ENCODE measurements around the gene PRDM5. TPM values are rescaled to one million over a fixed set of nuclear protein-coding genes. Genes with fewer than 3 reads are reported as not detected.

The PRDM5 gene
- total RNA-seq, 1 donor from 2014 or later = 16.6 TPM

- no peak for TF ChIP-seq CTCF (IDR thresholded peaks at IDR 0.05; ENCODE audit: partially characterized antibody, unreplicated experiment)
- H3K4me1 Mint-ChIP-seq (ENCODE audit: low read depth, unreplicated experiment) = peaks cover 3% of the 10 kb centered on the region
- no peak overlapping the region for H3K27ac Mint-ChIP-seq (ENCODE audit: unreplicated experiment)
- no peak for DNase-seq
- no peaks in the 10 kb centered on the region for H3K27me3 Mint-ChIP-seq (ENCODE audit: unreplicated experiment)
- H3K9me3 Mint-ChIP-seq (ENCODE audit: unreplicated experiment) = no peaks in the 10 kb centered on the region
- no peak overlapping the region for H3K4me3 Mint-ChIP-seq (ENCODE audit: unreplicated experiment)
- no peaks in the 10 kb centered on the region for H3K36me3 Mint-ChIP-seq (ENCODE audit: unreplicated experiment)
Observed at GRCh38 chr4:120672076-120672475, 250.4 kb downstream of the PRDM5 start.

- Mint-ChIP-seq H3K9me3 (ENCODE audit: unreplicated experiment) (no peaks in the 10 kb centered on the region), H3K4me1 (ENCODE audit: low read depth, unreplicated experiment) (peaks cover 3% of the 10 kb centered on the region), H3K27me3 (ENCODE audit: unreplicated experiment) (no peaks in the 10 kb centered on the region), H3K27ac (ENCODE audit: unreplicated experiment) (no peak overlapping the region), H3K4me3 (ENCODE audit: unreplicated experiment) (no peak overlapping the region), H3K36me3 (ENCODE audit: unreplicated experiment) (no peaks in the 10 kb centered on the region)
- TF ChIP-seq CTCF (IDR thresholded peaks at IDR 0.05; ENCODE audit: partially characterized antibody, unreplicated experiment) = no peak
- no peak for DNase-seq
Observed at GRCh38 chr4:120671538-120671937, 251.0 kb downstream of the PRDM5 start.

GRCh38 chr4:120667102-120667501 is 255.4 kb downstream of the PRDM5 start:
- no peak overlapping the region for H3K4me3 Mint-ChIP-seq (ENCODE audit: unreplicated experiment)
- no peak overlapping the region for H3K27ac Mint-ChIP-seq (ENCODE audit: unreplicated experiment)
- H3K27me3 Mint-ChIP-seq (ENCODE audit: unreplicated experiment) = no peaks in the 10 kb centered on the region
- no peak for DNase-seq
- H3K4me1 Mint-ChIP-seq (ENCODE audit: low read depth, unreplicated experiment) = peaks cover 3% of the 10 kb centered on the region
- no peaks in the 10 kb centered on the region for H3K9me3 Mint-ChIP-seq (ENCODE audit: unreplicated experiment)
- TF ChIP-seq CTCF (IDR thresholded peaks at IDR 0.05; ENCODE audit: partially characterized antibody, unreplicated experiment) = no peak
- H3K36me3 Mint-ChIP-seq (ENCODE audit: unreplicated experiment) = no peaks in the 10 kb centered on the region

GRCh38 chr4:120664851-120665250 is 257.7 kb downstream of the PRDM5 start:
- no peak for DNase-seq
- Mint-ChIP-seq H3K9me3 (ENCODE audit: unreplicated experiment) (no peaks in the 10 kb centered on the region), H3K36me3 (ENCODE audit: unreplicated experiment) (no peaks in the 10 kb centered on the region), H3K27me3 (ENCODE audit: unreplicated experiment) (no peaks in the 10 kb centered on the region), H3K4me3 (ENCODE audit: unreplicated experiment) (no peak overlapping the region), H3K27ac (ENCODE audit: unreplicated experiment) (no peak overlapping the region), H3K4me1 (ENCODE audit: low read depth, unreplicated experiment) (peaks cover 1% of the 10 kb centered on the region)
- TF ChIP-seq CTCF (IDR thresholded peaks at IDR 0.05; ENCODE audit: partially characterized antibody, unreplicated experiment) = no peak

- Mint-ChIP-seq H3K4me1 (ENCODE audit: low read depth, unreplicated experiment) (peaks cover 2% of the 10 kb centered on the region), H3K4me3 (ENCODE audit: unreplicated experiment) (no peak overlapping the region), H3K9me3 (ENCODE audit: unreplicated experiment) (no peaks in the 10 kb centered on the region), H3K27me3 (ENCODE audit: unreplicated experiment) (no peaks in the 10 kb centered on the region), H3K27ac (ENCODE audit: unreplicated experiment) (peak overlapping the region; percentile 9), H3K36me3 (ENCODE audit: unreplicated experiment) (no peaks in the 10 kb centered on the region)
- no peak for DNase-seq
- TF ChIP-seq CTCF (IDR thresholded peaks at IDR 0.05; ENCODE audit: partially characterized antibody, unreplicated experiment) = no peak
Observed at GRCh38 chr4:120659616-120660170, 262.8 kb downstream of the PRDM5 start.

Measured in glutamatergic neuron (in vitro differentiated cells).